Retinal pigment epithelial cell (primary cell): Measurements from ENCODE around the gene FAM131A.

ENCODE experiments used
- DNase-seq: peaks from one replicate; pipeline ENCODE4 v3.0.0-alpha.2; 2010; ENCODE audit warnings: low read depth
- H3K4me3 ChIP-seq: 2 replicates; pipeline ENCODE4 v1.5.1; 2011; ENCODE audit warnings: mild to moderate bottlenecking, low read length, control low read depth, moderate library complexity
- CTCF ChIP-seq: conservative IDR thresholded peaks from 2 replicates; pipeline ENCODE4 v1.5.1; 2011; ENCODE audit warnings: low read depth, low read length, control low read depth, inconsistent platforms

Gene FAM131A

GRCh38 chr3:184325269-184325668, 12.1 kb upstream of the FAM131A start:
- no peak for DNase-seq
- TF ChIP-seq CTCF: no peak
- H3K4me3 ChIP-seq: no peak overlapping the region

- no peak for TF ChIP-seq CTCF
- DNase-seq: no peak
- H3K4me3 ChIP-seq: no peak overlapping the region
These were observed 11.6 kb upstream of the FAM131A start for GRCh38 chr3:184325715-184326369.

GRCh38 chr3:184327171-184327570, 10.2 kb upstream of the FAM131A start:
- no peak overlapping the region for H3K4me3 ChIP-seq
- TF ChIP-seq CTCF: no peak
- DNase-seq: no peak

- no peak for TF ChIP-seq CTCF
- no peak overlapping the region for H3K4me3 ChIP-seq
- no peak for DNase-seq
These were observed 8.9 kb upstream of the FAM131A start for GRCh38 chr3:184328516-184328915.

GRCh38 chr3:184332370-184333090, 4.9 kb upstream of the FAM131A start:
- TF ChIP-seq CTCF: no peak
- no peak for DNase-seq
- H3K4me3 ChIP-seq: no peak overlapping the region

- H3K4me3 ChIP-seq: no peak overlapping the region
- DNase-seq: no peak
- no peak for TF ChIP-seq CTCF
These were observed 4.2 kb upstream of the FAM131A start for GRCh38 chr3:184333190-184333589.

- no peak overlapping the region for H3K4me3 ChIP-seq
- no peak for TF ChIP-seq CTCF
- no peak for DNase-seq
These were observed 3.7 kb upstream of the FAM131A start for GRCh38 chr3:184333700-184334099.
